Gastroesophageal sphincter (tissue), 3 donors: Measurements from ENCODE around the gene GPATCH2.

ENCODE experiments used
- CTCF ChIP-seq, 4 experiments: fragments of 200-600 bp in 2 of 4; fragments of 450-650 bp in 2 of 4; sonication (generic) in 1 of 4; IDR thresholded peaks; one replicate each; pipeline ENCODE4 v1.5.1; 2017 to 2019; ENCODE audit warnings: antibody characterized with exemption in 4 of 4, mild to moderate bottlenecking in 2 of 4, moderate library complexity in 2 of 4
- POLR2A ChIP-seq, 2 donors: fragments of 450-650 bp; IDR thresholded peaks; one replicate each; pipeline ENCODE4 v1.6.1; 2017; ENCODE audit warnings: antibody characterized with exemption in 2 of 2, mild to moderate bottlenecking in 2 of 2, moderate library complexity in 1 of 2
- POLR2AphosphoS5 ChIP-seq: sonication (generic); formaldehyde crosslinking; IDR thresholded peaks from one replicate; pipeline ENCODE4 v1.6.1; 2017; ENCODE audit warnings: antibody characterized with exemption

GRCh38 chr1:217403026-217403720 lies 227.7 kb downstream of the GPATCH2 start:
- TF ChIP-seq CTCF (IDR thresholded peaks at IDR 0.05): no peak
- TF ChIP-seq POLR2A (IDR thresholded peaks at IDR 0.05): no peak
- TF ChIP-seq POLR2AphosphoS5: no peak
